Endothelial cell of hepatic sinusoid (primary cell): ENCODE measurements around the gene NT5E.

Experiments used
- in situ Hi-C: cut with HindIII; loops from 2 replicates; pipeline ENCODE4 v1.10.0; 2017; ENCODE audit warnings: low sequenced_read_pairs

Gene NT5E

DNA sequence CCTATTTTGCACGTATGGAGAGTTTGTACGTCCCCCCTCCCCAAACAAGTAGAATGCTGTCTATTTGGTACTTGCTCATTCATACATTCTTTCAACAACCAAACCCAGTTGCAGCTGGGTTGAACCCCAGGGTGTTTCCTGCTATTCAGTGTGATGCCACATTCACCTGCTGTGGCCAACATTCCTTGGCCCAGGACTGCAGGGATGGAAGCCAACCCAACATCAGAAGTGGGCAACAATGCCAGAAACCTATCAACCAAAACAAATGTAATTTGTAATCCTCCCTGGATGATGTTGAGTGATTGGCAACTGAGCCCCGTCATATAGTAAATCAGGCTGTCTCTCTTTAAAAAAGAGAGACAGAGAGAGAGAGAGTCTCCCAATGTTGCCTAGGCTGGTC is 8.9 kb downstream of the NT5E start:
- in situ Hi-C loops, result loop anchor here (10.0 kb wide), 1 partner anchor 94 kb away; no protein-coding TSS in a partner anchor

DNA sequence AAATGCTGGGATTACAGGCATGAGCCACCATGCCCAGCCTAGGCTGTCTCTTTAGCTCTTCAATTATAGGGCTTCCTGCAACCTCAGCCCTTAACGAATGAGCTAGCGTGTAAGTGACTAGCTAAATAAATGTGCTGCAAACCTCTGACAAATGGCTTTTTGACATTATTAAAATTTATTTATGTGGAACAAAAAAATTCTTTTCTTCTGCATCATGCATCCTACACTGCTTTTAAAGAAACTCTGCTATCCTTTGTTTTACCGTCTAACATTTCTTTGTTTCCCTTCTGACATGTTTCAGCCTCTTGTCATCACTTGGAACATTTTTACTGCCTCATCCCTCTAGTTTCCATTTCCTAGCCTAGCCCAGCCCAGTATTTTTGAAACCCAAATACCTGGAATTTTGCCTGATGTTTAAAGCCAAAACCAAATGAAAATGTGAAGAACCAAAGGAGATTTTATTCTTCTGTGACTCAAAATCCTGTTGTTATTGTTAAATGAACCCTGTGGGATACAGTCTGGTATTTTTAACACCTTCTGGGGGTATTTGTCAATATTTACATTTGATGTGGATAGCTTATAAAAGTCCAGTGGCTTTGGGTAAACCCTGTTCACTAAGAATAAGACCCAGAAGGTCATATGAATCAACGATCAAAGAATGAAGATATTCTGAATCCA is 9.5 kb downstream of the NT5E start:
- in situ Hi-C loops, result loop anchor here (10.0 kb wide), 1 partner anchor 95 kb away; no protein-coding TSS in a partner anchor

GRCh38 chr6:85460154-85460920 is 10.5 kb downstream of the NT5E start:
- in situ Hi-C loops, result loop anchor here (10.0 kb wide), 1 partner anchor 214 kb away; no protein-coding TSS in a partner anchor

GRCh38 chr6:85460921-85461797 is 11.3 kb downstream of the NT5E start:
- in situ Hi-C loops, result loop anchor here (10.0 kb wide), 1 partner anchor 214 kb away; no protein-coding TSS in a partner anchor

DNA sequence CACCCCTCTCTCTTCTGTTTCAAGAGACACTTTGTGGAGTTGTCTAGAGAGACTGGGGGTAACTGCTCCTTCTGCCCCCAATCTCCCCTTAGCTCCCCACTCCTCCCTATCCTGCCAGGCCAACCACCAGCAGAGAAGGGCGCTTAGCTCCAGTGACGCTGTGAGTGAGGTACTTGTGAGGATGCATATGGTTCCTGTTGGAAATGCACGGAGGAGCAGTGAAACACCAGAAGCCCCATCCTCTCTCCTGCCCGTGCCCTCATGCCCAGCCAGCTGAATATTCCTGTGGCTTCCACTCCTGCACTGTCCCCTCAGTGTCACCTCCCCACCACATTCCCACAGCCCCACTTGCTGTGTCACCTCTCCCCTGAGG is 11.9 kb downstream of the NT5E start:
- in situ Hi-C loops, result loop anchor here (10.0 kb wide), 1 partner anchor 213 kb away; no protein-coding TSS in a partner anchor

DNA sequence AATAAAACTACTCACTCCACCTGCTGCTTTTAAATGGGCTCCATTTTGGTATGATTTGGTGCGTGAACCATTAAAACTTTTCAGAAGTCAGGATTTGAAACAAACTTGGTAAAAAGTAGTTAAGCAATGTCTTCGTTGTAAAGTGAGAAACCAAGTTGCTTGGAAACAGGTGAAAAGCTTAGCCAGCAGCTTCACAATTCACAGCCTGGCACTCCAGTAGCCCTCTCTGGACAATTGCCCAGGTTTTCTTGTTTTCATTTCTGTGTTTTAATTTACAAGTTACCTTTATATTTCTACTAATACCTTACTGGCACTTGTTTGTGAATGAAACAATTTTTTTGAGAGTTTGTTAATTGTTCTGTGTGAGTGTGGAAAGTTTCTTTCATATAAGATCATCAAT is 12.8 kb downstream of the NT5E start:
- in situ Hi-C loops, result loop anchor here (10.0 kb wide), 1 partner anchor 212 kb away; no protein-coding TSS in a partner anchor

DNA sequence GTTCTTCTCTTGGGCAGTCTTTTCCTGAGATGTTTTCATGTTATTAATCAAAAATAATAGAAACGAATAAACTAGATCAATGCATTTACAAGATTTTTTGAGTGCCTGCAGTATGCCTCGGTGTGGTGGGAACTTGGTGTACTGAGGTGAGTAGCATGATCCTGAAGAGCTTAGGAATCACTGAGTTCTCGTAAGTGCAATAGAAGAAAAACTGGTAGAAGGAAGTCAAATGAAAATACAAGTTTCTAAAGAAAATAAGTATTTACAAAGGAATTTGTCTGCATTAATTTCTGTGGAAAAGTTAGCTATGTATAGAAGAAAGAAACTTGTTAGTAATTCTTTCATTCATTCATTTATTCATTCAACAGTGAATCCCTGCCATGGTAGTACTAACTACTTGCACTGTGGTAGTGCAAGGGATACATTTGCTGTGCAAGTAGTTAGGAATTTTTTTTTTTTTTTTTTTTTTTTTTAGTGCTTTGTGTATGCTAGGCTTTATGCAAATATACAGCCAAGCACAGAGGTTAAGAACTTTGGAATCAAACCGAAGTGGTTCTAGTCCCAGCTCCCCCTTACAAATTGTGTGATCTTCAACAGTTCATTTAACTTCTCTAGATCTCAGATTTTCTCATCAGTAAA is 13.9 kb downstream of the NT5E start:
- in situ Hi-C loops, result loop anchor here (10.0 kb wide), 1 partner anchor 211 kb away; no protein-coding TSS in a partner anchor

- in situ Hi-C loops, result loop anchor here (10.0 kb wide), 1 partner anchor 211 kb away; no protein-coding TSS in a partner anchor
Observed at GRCh38 chr6:85464260-85464644, 14.4 kb downstream of the NT5E start.

DNA sequence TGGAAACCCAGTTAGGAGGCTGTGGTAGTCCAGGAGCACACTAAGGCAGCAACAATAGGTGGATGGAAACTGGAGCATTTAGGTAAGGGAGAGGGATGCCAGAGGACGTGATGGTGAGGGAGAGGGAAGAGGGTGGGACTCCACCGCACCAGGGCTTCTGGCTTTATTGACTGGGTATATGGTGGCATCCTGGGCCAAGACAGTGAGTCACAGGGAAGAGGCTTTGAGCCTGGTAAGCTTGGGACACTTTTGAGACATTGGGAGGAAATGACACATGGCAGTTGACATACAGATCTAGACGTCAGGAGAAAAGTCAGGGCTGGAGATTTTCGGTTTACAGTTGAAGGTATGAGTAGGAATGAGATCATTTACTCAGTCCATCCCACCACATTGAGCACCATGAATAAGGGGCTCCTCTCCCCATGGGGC is 14.9 kb downstream of the NT5E start:
- in situ Hi-C loops, result loop anchor here (10.0 kb wide), 1 partner anchor 210 kb away; no protein-coding TSS in a partner anchor

DNA sequence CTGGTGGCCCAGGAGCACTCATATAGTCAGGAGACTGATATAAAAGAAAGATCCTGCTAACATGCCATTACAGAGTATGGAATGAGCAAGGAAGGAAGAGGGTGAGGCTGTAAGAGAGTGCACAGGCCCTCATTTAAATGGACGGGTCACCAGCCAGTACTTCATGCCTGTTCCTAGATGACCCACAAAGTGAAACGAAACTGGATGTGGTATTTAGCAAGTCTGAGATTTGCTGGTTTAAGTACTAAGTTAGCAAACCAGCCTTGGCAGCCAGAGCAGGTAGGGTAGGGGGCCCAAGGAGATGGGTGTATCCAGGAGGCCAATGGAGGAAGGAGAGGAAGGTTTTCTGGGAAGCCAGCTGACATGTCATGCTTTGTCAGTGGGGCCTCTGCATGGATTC is 15.9 kb downstream of the NT5E start:
- in situ Hi-C loops, result loop anchor here (10.0 kb wide), 1 partner anchor 209 kb away; no protein-coding TSS in a partner anchor

GRCh38 chr6:85468326-85468725 is 18.4 kb downstream of the NT5E start:
- in situ Hi-C loops, result loop anchor here (10.0 kb wide), 1 partner anchor 206 kb away; no protein-coding TSS in a partner anchor

DNA sequence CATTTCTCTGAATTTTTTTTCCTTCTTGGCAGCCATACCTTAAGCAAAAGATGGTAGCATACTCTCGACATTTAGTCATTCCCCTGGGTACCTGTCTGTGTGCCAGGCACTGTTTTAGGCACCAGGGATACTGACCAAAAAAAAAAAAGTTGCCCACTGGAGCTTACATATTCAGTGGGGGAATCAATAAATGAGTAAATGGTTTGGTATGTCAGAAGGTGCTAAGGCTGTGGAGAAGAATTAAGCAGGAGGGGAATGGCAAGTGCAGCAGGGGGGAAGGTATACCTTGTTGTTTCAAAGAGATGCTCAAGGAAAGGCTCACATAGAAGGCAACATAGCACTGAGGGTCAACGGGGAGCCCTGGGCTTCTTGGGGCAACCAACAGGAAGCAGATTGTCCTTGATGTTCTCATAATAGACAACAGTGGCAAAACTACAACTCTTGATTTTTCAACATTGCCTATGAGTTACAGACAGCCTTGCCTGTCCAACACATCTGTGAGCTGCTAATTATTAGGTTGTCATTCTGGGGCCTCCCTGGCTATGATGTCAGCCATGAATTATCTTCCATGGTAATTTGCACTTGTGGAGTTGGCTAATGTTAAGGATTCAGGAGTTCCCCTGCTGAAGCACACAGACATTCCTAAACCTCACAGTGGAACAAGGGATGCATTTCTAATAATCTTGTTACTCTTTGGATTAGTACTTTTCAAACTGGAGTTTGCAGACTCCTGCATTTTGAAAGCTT is 19.6 kb downstream of the NT5E start:
- in situ Hi-C loops, result loop anchor here (10.0 kb wide), 1 partner anchor 205 kb away; no protein-coding TSS in a partner anchor

GRCh38 chr6:85470023-85470410 is 20.1 kb downstream of the NT5E start:
- in situ Hi-C loops, result no loop called here

DNA sequence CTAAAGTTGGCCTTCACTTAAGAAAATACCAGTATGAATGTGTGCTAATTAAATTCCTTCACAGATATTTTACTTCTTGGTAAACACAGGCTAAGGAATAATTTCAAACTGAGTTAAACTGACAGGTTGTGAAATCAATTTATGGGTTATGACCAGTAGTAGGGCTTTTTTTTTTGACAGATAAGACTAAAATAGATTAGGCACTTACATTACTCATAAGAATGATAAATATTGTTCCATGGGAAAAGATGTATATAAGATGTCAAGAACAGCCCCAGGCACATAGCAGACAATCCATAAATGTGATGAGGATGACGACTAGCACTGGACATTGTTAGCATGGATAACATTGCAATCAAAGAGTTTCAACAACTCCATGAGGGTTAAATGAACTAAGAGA is 22.9 kb downstream of the NT5E start:
- in situ Hi-C loops, result no loop called here

GRCh38 chr6:85473748-85474147 is 23.9 kb downstream of the NT5E start:
- in situ Hi-C loops, result no loop called here

DNA sequence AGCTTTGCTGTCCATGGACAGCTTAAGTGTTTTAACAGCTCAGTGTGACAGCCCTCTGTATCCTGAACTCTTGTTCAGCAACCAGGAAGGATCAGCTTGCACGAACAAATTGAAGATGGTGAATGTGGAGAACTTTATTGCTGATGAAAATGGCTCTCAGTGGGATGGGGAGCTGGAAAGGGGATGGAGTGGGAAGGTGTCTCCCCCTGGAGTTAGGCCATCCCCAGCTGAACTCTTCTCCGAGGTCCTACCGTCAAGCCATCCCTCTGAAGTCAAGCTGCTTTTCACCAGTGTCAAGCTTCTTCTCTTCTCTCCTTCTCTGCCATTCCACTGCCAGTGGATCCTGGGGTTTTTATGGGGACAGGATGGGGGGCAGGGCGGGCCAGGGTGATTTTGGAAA is 26.6 kb downstream of the NT5E start:
- in situ Hi-C loops, result loop anchor here (5.0 kb wide), 1 partner anchor 124 kb away; no protein-coding TSS in a partner anchor

DNA sequence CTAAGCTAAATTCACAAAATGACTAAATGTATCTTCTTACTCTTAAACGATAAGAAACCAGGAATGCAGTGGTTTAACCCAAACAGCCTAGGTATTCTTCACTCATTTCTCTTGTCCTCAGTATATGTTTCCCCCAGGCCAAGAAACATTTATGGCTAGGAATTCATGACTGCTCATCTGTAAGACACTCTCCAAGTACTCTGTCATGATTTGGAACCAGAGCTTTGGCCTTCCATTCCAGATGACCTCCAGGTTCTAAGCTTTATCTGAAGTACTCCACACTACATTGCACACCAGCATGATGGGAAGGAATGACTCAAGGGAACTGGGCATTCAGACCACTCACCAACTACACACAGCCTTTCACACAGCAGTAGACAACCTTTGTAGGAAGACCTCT is 29.3 kb downstream of the NT5E start:
- in situ Hi-C loops, result loop anchor here (5.0 kb wide), 1 partner anchor 127 kb away; no protein-coding TSS in a partner anchor

- in situ Hi-C loops, result no loop called here
Observed at GRCh38 chr6:85482206-85482904, 32.5 kb downstream of the NT5E start.
